NCI-H510A (cell line): ENCODE measurements around the gene SIPA1L2.

Experiments used
- DNase-seq: peaks from one replicate; lab custom pipeline; 2025; lab: John Stamatoyannopoulos, UW

Gene SIPA1L2

GRCh38 chr1:232643251-232643650 lies 13.3 kb upstream of the SIPA1L2 start:
- no peak for DNase-seq

GRCh38 chr1:232641507-232641906 lies 11.6 kb upstream of the SIPA1L2 start:
- no peak for DNase-seq

GRCh38 chr1:232636799-232637198 lies 6.9 kb upstream of the SIPA1L2 start:
- DNase-seq: no peak

GRCh38 chr1:232635778-232636356 lies 5.9 kb upstream of the SIPA1L2 start:
- peak; percentile 21 for DNase-seq

- no peak for DNase-seq
Measured at GRCh38 chr1:232635279-232635678, 5.3 kb upstream of the SIPA1L2 start.

GRCh38 chr1:232634096-232634495 lies 4.2 kb upstream of the SIPA1L2 start:
- peak; percentile 78 for DNase-seq

GRCh38 chr1:232630894-232631195 lies 912 bp upstream of the SIPA1L2 start:
- no peak for DNase-seq

- DNase-seq: peak; percentile 15
Measured at GRCh38 chr1:232629250-232630046, 485 bp downstream of the SIPA1L2 start.

GRCh38 chr1:232628335-232629249 lies 1.3 kb downstream of the SIPA1L2 start:
- no peak for DNase-seq

GRCh38 chr1:232627645-232628334 lies 2.1 kb downstream of the SIPA1L2 start:
- DNase-seq: peak; percentile 53

GRCh38 chr1:232627171-232627570 lies 2.8 kb downstream of the SIPA1L2 start:
- no peak for DNase-seq

- no peak for DNase-seq
Measured at GRCh38 chr1:232626452-232626851, 3.5 kb downstream of the SIPA1L2 start.

- DNase-seq: no peak
Measured at GRCh38 chr1:232625319-232625868, 4.5 kb downstream of the SIPA1L2 start.

GRCh38 chr1:232624546-232625281 lies 5.2 kb downstream of the SIPA1L2 start:
- no peak for DNase-seq

- peak; percentile 27 for DNase-seq
Measured at GRCh38 chr1:232622981-232623380, 7.0 kb downstream of the SIPA1L2 start.

GRCh38 chr1:232622378-232622777 lies 7.6 kb downstream of the SIPA1L2 start:
- DNase-seq: no peak

GRCh38 chr1:232621050-232621449 lies 8.9 kb downstream of the SIPA1L2 start:
- DNase-seq: no peak

- peak; percentile 25 for DNase-seq
Measured at GRCh38 chr1:232620356-232620969, 9.5 kb downstream of the SIPA1L2 start.

GRCh38 chr1:232617237-232617636 lies 12.7 kb downstream of the SIPA1L2 start:
- DNase-seq: no peak

- DNase-seq: no peak
Measured at GRCh38 chr1:232615306-232615800, 14.6 kb downstream of the SIPA1L2 start.

- no peak for DNase-seq
Measured at GRCh38 chr1:232614811-232615210, 15.1 kb downstream of the SIPA1L2 start.
